ENCODE results near the gene BMPR1B.

Gene BMPR1B

DNA sequence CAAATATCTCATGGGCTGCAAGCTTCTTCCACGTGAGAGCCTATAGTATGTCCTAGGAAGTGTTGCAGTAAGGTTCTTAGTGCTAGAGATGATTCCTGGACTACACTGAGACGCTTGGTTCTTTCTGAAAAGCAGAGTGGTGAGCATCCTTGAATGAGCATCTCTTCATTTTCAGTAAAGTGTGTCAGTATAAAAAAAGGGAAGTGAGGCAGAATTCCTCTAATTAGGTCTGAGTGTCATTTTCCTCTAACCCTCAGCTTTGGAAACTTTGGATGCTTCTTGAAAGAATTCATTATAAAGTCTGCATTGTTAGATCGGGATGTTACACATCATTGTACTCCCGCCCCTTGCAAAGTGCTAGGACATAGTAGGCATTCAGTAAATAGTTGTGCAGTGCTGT lies 5.2 kb downstream of the BMPR1B start:
- H3K9me3 ChIP-seq (ENCODE audit: control insufficient read depth, insufficient read depth, low read depth, low read length), result no peaks in the 10 kb centered on the region
- H3K4me1 ChIP-seq (ENCODE audit: control insufficient read depth, insufficient read depth, low read length), result peaks cover 13% of the 10 kb centered on the region
- H3K36me3 ChIP-seq (ENCODE audit: control insufficient read depth in 2 of 2, insufficient read depth in 1 of 2, low read length in 2 of 2), result no peaks in the 10 kb centered on the region
- POLR2A ChIA-PET, result no interaction called here
- no peak overlapping the region for H3K27ac ChIP-seq (ENCODE audit: extremely low read depth, low read depth, low read length)
- TF ChIP-seq ZNF221 (tag by site-specific recombination; IDR thresholded peaks at IDR 0.05; ENCODE audit: borderline replicate concordance), result no peak
- no peak for TF ChIP-seq ZNF155 (tag by site-specific recombination; IDR thresholded peaks at IDR 0.05)
- TF ChIP-seq ZBTB17 (tag by site-specific recombination; IDR thresholded peaks at IDR 0.05), result peak; percentile 38; the same call in 1 of the 2 replicates
- no peak for TF ChIP-seq ZNF292 (tag by site-specific recombination; IDR thresholded peaks at IDR 0.05; ENCODE audit: borderline replicate concordance, low read depth)
- TF ChIP-seq ZNF664 (tag by site-specific recombination; IDR thresholded peaks at IDR 0.05), result 0 out of 2 replicates have a peak, but pooled peaks have one; percentile 43
- CTCF ChIA-PET, result interaction anchor here (0.5 to 0.7 kb wide), 2 partner anchors 66 to 1272 kb away, joined by 3 to 5 read pairs; no protein-coding TSS in a partner anchor
- H3K4me3 ChIP-seq (ENCODE audit: low read depth, low read length), result no peak overlapping the region

DNA sequence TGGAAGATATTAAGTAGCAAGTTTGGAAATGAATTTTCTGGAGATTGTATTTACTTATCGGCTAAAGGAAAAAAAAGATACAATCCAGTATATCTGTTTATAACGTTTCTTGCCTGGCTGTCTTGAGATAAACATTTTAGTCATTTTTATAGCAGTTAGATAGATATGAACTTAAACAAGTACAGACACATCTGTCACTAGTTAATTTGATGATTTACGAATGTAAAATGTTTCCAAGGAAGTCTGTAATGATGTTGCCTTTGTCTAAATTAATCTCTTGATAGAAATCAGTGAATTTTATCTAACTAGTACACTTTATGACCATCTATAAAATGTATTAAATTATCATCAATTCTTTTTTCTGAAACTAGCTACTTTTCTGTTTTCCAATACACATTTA lies 5.7 kb downstream of the BMPR1B start:
- ChIA-PET CTCF (interaction anchor here (0.7 kb wide), 1 partner anchor 66 kb away, joined by 5 read pairs; no protein-coding TSS in a partner anchor), POLR2A (no interaction called here)
- Histone ChIP-seq H3K9me3 (ENCODE audit: control insufficient read depth, insufficient read depth, low read depth, low read length) (no peaks in the 10 kb centered on the region), H3K27ac (ENCODE audit: extremely low read depth, low read depth, low read length) (no peak overlapping the region), H3K4me1 (ENCODE audit: control insufficient read depth, insufficient read depth, low read length) (peaks cover 13% of the 10 kb centered on the region), H3K4me3 (ENCODE audit: low read depth, low read length) (no peak overlapping the region), H3K36me3 (ENCODE audit: control insufficient read depth in 2 of 2, insufficient read depth in 1 of 2, low read length in 2 of 2) (no peaks in the 10 kb centered on the region)
- TF ChIP-seq, protein P1, sequence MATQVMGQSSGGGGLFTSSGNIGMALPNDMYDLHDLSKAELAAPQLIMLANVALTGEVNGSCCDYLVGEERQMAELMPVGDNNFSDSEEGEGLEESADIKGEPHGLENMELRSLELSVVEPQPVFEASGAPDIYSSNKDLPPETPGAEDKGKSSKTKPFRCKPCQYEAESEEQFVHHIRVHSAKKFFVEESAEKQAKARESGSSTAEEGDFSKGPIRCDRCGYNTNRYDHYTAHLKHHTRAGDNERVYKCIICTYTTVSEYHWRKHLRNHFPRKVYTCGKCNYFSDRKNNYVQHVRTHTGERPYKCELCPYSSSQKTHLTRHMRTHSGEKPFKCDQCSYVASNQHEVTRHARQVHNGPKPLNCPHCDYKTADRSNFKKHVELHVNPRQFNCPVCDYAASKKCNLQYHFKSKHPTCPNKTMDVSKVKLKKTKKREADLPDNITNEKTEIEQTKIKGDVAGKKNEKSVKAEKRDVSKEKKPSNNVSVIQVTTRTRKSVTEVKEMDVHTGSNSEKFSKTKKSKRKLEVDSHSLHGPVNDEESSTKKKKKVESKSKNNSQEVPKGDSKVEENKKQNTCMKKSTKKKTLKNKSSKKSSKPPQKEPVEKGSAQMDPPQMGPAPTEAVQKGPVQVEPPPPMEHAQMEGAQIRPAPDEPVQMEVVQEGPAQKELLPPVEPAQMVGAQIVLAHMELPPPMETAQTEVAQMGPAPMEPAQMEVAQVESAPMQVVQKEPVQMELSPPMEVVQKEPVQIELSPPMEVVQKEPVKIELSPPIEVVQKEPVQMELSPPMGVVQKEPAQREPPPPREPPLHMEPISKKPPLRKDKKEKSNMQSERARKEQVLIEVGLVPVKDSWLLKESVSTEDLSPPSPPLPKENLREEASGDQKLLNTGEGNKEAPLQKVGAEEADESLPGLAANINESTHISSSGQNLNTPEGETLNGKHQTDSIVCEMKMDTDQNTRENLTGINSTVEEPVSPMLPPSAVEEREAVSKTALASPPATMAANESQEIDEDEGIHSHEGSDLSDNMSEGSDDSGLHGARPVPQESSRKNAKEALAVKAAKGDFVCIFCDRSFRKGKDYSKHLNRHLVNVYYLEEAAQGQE (tag by site-specific recombination; IDR thresholded peaks at IDR 0.05), result no peak
- TF ChIP-seq, protein P2, sequence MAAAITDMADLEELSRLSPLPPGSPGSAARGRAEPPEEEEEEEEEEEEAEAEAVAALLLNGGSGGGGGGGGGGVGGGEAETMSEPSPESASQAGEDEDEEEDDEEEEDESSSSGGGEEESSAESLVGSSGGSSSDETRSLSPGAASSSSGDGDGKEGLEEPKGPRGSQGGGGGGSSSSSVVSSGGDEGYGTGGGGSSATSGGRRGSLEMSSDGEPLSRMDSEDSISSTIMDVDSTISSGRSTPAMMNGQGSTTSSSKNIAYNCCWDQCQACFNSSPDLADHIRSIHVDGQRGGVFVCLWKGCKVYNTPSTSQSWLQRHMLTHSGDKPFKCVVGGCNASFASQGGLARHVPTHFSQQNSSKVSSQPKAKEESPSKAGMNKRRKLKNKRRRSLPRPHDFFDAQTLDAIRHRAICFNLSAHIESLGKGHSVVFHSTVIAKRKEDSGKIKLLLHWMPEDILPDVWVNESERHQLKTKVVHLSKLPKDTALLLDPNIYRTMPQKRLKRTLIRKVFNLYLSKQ (tag by site-specific recombination; IDR thresholded peaks at IDR 0.05; ENCODE audit: borderline replicate concordance), result no peak
- TF ChIP-seq BCL11B (tag by site-specific recombination; IDR thresholded peaks at IDR 0.05; ENCODE audit: low read depth) (0 out of 2 replicates have a peak, but pooled peaks have one; percentile 31), ZNF670 (tag by site-specific recombination; IDR thresholded peaks at IDR 0.05; ENCODE audit: low read depth) (no peak), ZNF266 (tag by site-specific recombination; IDR thresholded peaks at IDR 0.05; ENCODE audit: low read depth) (no peak), ZNF211 (tag by site-specific recombination; IDR thresholded peaks at IDR 0.05; ENCODE audit: low read depth) (no peak), GLI4 (tag by site-specific recombination; IDR thresholded peaks at IDR 0.05) (no peak), ZNF501 (tag by site-specific recombination; IDR thresholded peaks at IDR 0.05) (no peak), ZNF629 (tag by site-specific recombination; IDR thresholded peaks at IDR 0.05) (no peak), ZXDB (tag by site-specific recombination; IDR thresholded peaks at IDR 0.05) (peak; percentile 44; the same call in 1 of the 2 replicates), ZNF677 (tag by site-specific recombination; IDR thresholded peaks at IDR 0.05) (no peak), PRDM1 (tag by site-specific recombination; IDR thresholded peaks at IDR 0.05) (no peak), ZNF404 (tag by site-specific recombination; IDR thresholded peaks at IDR 0.05) (no peak), ZNF157 (tag by site-specific recombination; IDR thresholded peaks at IDR 0.05) (no peak), GLIS2 (tag by site-specific recombination; IDR thresholded peaks at IDR 0.05) (no peak), ZNF24 (tag by site-specific recombination; IDR thresholded peaks at IDR 0.05) (no peak), SP7 (tag by site-specific recombination; IDR thresholded peaks at IDR 0.05) (no peak), ZNF10 (tag by site-specific recombination; IDR thresholded peaks at IDR 0.05) (no peak)
- TF ChIP-seq, protein P3, sequence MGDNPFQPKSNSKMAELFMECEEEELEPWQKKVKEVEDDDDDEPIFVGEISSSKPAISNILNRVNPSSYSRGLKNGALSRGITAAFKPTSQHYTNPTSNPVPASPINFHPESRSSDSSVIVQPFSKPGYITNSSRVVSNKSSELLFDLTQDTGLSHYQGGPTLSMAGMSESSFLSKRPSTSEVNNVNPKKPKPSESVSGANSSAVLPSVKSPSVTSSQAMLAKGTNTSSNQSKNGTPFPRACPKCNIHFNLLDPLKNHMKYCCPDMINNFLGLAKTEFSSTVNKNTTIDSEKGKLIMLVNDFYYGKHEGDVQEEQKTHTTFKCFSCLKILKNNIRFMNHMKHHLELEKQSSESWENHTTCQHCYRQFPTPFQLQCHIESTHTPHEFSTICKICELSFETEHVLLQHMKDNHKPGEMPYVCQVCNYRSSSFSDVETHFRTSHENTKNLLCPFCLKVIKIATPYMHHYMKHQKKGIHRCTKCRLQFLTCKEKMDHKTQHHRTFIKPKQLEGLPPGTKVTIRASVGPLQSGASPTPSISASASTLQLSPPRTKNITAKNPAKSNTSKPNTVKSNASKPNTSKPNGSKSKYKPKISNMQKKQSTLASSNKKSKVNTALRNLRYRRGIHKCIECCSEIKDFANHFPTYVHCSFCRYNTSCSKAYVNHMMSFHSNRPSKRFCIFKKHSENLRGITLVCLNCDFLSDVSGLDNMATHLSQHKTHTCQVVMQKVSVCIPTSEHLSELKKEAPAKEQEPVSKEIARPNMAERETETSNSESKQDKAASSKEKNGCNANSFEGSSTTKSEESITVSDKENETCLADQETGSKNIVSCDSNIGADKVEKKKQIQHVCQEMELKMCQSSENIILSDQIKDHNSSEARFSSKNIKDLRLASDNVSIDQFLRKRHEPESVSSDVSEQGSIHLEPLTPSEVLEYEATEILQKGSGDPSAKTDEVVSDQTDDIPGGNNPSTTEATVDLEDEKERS (tag by site-specific recombination; IDR thresholded peaks at IDR 0.05), result no peak
- TF ChIP-seq, protein P4, sequence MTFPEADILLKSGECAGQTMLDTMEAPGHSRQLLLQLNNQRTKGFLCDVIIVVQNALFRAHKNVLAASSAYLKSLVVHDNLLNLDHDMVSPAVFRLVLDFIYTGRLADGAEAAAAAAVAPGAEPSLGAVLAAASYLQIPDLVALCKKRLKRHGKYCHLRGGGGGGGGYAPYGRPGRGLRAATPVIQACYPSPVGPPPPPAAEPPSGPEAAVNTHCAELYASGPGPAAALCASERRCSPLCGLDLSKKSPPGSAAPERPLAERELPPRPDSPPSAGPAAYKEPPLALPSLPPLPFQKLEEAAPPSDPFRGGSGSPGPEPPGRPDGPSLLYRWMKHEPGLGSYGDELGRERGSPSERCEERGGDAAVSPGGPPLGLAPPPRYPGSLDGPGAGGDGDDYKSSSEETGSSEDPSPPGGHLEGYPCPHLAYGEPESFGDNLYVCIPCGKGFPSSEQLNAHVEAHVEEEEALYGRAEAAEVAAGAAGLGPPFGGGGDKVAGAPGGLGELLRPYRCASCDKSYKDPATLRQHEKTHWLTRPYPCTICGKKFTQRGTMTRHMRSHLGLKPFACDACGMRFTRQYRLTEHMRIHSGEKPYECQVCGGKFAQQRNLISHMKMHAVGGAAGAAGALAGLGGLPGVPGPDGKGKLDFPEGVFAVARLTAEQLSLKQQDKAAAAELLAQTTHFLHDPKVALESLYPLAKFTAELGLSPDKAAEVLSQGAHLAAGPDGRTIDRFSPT (tag by site-specific recombination; IDR thresholded peaks at IDR 0.05), result 0 out of 2 replicates have a peak, but pooled peaks have one; percentile 29
- TF ChIP-seq, protein P5, sequence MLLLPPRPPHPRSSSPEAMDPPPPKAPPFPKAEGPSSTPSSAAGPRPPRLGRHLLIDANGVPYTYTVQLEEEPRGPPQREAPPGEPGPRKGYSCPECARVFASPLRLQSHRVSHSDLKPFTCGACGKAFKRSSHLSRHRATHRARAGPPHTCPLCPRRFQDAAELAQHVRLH (tag by site-specific recombination; IDR thresholded peaks at IDR 0.05), result no peak

All from HEK293 (cell line).